Left ventricle myocardium inferior (tissue), 1 donor: ENCODE results near the gene SNX2. TPM values are rescaled to one million over a fixed set of nuclear protein-coding genes. Genes with fewer than 3 reads are reported as not detected.

ENCODE experiments used
- DNase-seq: peaks from one replicate; pipeline ENCODE4 v3.0.0-alpha.2; 2020
- H3K27ac ChIP-seq: fragments of 200-600 bp; replicated peaks from 2 replicates; pipeline ENCODE4 v1.8.0; 2021
- H3K27me3 ChIP-seq: fragments of 200-600 bp; 2 replicates; pipeline ENCODE4 v1.8.0; 2021; ENCODE audit warnings: low read depth
- H3K36me3 ChIP-seq: fragments of 200-600 bp; 2 replicates; pipeline ENCODE4 v1.8.0; 2021
- H3K4me1 ChIP-seq: fragments of 200-600 bp; 2 replicates; pipeline ENCODE4 v1.8.0; 2021
- H3K4me3 ChIP-seq: fragments of 200-600 bp; 2 replicates; pipeline ENCODE4 v1.8.0; 2021; ENCODE audit warnings: mild to moderate bottlenecking, moderate library complexity
- H3K9me3 ChIP-seq: fragments of 200-600 bp; replicated peaks from 2 replicates; pipeline ENCODE4 v1.8.0; 2021
- CTCF ChIP-seq: fragments of 200-600 bp; IDR thresholded peaks from 2 replicates; pipeline ENCODE4 v1.8.0; 2021; ENCODE audit warnings: antibody characterized with exemption, mild to moderate bottlenecking, borderline replicate concordance
- intact Hi-C: fragments of 100-400 bp; cut with micrococcal nuclease; formaldehyde crosslinking; loops from one replicate; pipeline ENCODE4 v1.11.0; 2022
- total RNA-seq: library from RNA; stranded (reverse); fragmentation: NEBNext Ultra II Directional; extraction: Animal tissue kit (Norgen Biotek cat#: 25700); gene quantifications from one replicate; pipeline ENCODE4 v1.2.1, GENCODE V29; 2021
- donor health status: DM: no; HTN: yes; CAD: no; lungs with severe emphysema.

The SNX2 gene
- total RNA-seq, 1 donor from 2014 or later, result 37.0 TPM

DNA sequence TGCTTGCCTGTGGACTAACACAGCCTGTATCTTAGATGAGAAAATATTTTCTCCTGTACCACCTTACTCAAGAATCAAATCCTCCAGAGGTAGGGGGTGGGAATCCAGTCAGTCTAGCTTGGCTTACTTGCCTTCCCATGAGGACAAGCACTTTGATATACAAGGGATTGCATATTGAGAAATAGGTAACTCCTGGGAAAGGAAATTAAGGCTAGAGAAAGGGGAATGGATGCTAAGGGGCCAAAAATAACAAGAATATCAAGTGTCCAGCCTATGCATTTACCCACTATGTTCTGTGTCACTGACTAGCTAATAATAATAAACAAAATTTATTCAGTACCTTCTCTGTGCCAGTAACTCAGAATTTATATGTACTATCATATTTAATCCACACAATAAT, 21.4 kb upstream of the SNX2 start:
- Histone ChIP-seq H3K27me3 (peaks cover 6% of the 10 kb centered on the region), H3K9me3 (no peaks in the 10 kb centered on the region), H3K4me1 (peaks cover 4% of the 10 kb centered on the region), H3K36me3 (no peaks in the 10 kb centered on the region), H3K4me3 (no peak overlapping the region), H3K27ac (no peak overlapping the region)
- no peak for DNase-seq
- no peak for TF ChIP-seq CTCF
- intact Hi-C loops, result no loop called here

DNA sequence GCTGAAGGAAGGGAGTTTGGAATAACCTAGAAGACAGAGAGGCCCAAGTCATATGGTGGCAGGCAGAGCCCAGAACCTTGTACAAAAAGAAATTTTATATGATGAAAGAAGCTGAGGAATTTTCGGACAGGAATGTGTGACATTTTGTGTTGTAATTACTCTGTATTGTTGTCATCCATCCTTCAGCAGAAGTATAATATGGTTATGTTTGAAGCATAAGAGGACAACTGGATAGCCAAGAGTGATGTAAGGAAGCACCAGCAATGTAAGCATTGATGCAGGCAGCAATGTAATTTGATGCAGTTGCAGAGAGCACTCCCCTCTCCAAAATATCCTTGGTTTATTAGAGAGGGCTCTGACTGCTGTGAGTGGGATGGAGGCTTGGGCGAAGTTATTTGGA, 19.1 kb upstream of the SNX2 start:
- H3K4me1 ChIP-seq, result peaks cover 4% of the 10 kb centered on the region
- no peak for TF ChIP-seq CTCF
- H3K27me3 ChIP-seq, result peaks cover 6% of the 10 kb centered on the region
- no peak overlapping the region for H3K4me3 ChIP-seq
- intact Hi-C loops, result no loop called here
- H3K27ac ChIP-seq, result no peak overlapping the region
- no peak for DNase-seq
- H3K9me3 ChIP-seq, result no peaks in the 10 kb centered on the region
- no peaks in the 10 kb centered on the region for H3K36me3 ChIP-seq

- Histone ChIP-seq H3K27me3 (peaks cover 6% of the 10 kb centered on the region), H3K36me3 (no peaks in the 10 kb centered on the region), H3K4me3 (no peak overlapping the region), H3K9me3 (no peaks in the 10 kb centered on the region), H3K4me1 (peaks cover 4% of the 10 kb centered on the region), H3K27ac (peak overlapping the region; percentile 2)
- TF ChIP-seq CTCF, result no peak
- intact Hi-C loops, result no loop called here
- DNase-seq, result no peak
Measured at GRCh38 chr5:122756264-122756911, 18.5 kb upstream of the SNX2 start.

GRCh38 chr5:122757285-122757684, 17.6 kb upstream of the SNX2 start:
- intact Hi-C loops, result no loop called here
- Histone ChIP-seq H3K4me1 (peaks cover 4% of the 10 kb centered on the region), H3K27me3 (no peaks in the 10 kb centered on the region), H3K9me3 (no peaks in the 10 kb centered on the region), H3K36me3 (no peaks in the 10 kb centered on the region), H3K27ac (no peak overlapping the region), H3K4me3 (no peak overlapping the region)
- DNase-seq, result no peak
- no peak for TF ChIP-seq CTCF

- H3K27me3 ChIP-seq, result no peaks in the 10 kb centered on the region
- DNase-seq, result no peak
- H3K4me1 ChIP-seq, result peaks cover 4% of the 10 kb centered on the region
- no peak for TF ChIP-seq CTCF
- no peaks in the 10 kb centered on the region for H3K36me3 ChIP-seq
- H3K4me3 ChIP-seq, result no peak overlapping the region
- intact Hi-C loops, result no loop called here
- H3K27ac ChIP-seq, result no peak overlapping the region
- no peaks in the 10 kb centered on the region for H3K9me3 ChIP-seq
Measured at GRCh38 chr5:122759241-122760070, 15.4 kb upstream of the SNX2 start.
